HG02678 (cell line): ENCODE results near the gene ALDH3A2.
"Not testable (repeated sequence)": the region's sequence is repeated elsewhere in the genome, so short reads cannot be mapped to it uniquely, and the experiment has no call there.

ENCODE experiments used
- ATAC-seq: cut with Tn5 transposase; IDR thresholded peaks from one replicate; pipeline ENCODE4 v1.9.1; 2021; ENCODE audit warnings: mild to moderate bottlenecking, moderate library complexity; ENCODE audit not compliant: unreplicated experiment

The ALDH3A2 gene

DNA sequence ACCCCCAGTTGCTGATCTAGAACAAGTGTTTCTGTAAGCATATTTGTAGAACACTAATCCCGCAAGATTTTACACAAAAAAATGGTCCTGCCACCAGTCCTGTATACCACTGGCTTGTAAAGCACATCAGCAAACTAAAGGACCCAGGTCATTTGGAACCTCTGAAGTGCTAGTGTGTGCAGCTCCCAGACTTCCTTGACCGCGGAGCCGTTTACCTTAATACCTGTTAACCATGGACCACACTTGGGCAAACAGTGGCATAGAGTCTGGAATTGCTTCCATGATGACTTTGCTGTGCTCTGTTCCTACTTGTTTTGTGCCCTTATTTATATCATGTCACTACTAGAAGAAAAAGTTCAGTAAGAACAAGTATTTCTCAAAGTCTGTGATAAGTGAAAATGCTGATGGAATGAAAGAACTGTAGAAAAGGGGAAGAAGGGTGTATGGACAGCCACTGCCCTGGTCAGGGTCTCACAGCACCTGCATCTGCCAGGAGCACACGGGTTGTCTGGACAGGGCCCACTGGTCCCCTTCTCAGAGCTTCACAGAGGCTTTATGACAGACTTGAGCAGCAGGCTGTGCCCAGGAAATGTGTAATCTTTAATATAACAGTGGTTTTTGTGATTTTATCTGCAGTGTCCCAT, 29.3 kb downstream of the ALDH3A2 start:
- no peak for ATAC-seq

DNA sequence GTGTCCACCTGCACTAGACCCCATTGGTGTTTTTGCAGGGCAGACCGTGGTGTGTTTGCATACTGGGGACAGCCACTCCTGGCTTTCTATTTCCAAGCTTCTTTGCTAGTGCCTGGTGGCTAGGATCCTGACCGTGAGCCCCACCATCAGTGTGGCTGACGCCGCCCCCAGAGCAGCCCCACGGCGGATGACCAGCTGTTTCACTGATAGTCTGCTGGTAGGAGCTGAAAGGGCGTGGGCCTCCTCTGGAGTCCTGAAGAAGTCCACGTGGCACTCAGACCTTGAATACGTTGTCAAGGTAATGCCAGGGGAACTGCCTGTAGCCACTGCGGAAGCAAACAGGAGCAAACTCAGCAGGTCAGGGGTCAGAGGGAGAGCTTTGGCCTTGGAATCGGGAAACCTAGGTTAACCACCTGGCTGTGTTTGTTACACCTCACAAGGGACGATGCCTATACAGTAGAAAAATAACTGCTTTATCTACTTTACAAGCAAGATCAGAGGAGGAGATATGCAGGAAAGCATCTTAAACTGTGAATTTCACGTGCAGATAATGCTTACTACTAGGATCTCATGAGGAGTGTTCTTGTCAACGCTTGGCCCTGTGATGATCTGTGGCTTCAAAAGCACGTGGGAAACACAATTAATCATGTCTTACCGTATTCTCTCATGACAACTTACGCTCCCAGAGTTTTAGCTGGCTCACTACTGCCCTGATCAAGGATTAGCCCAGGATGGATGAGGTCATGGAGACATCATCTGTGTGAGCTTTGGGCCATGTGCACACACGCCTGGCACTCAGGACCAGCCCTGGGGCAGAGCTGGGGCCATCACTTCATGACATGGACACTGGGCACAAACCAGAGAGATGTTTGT, 30.3 kb downstream of the ALDH3A2 start:
- no peak for ATAC-seq

DNA sequence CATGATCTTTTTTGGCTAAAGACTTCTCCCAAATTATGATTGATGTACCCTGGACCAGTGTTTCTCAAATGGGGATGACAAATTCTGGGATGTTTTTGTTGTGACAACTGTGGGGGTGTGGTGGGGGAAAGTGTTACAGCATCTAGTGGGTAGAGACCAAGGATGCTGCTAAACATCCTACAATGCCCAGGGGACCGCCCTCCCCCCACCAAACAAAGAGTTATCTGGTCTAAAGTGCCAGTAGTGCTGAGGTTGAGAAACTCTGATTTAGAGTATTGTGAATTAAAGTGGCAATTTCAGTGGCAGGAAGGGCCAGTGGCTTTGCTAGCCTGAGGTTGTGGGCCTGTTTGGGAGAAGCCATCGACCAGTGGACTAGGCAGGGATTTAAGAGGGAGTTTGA, 34.6 kb downstream of the ALDH3A2 start:
- no peak for ATAC-seq

DNA sequence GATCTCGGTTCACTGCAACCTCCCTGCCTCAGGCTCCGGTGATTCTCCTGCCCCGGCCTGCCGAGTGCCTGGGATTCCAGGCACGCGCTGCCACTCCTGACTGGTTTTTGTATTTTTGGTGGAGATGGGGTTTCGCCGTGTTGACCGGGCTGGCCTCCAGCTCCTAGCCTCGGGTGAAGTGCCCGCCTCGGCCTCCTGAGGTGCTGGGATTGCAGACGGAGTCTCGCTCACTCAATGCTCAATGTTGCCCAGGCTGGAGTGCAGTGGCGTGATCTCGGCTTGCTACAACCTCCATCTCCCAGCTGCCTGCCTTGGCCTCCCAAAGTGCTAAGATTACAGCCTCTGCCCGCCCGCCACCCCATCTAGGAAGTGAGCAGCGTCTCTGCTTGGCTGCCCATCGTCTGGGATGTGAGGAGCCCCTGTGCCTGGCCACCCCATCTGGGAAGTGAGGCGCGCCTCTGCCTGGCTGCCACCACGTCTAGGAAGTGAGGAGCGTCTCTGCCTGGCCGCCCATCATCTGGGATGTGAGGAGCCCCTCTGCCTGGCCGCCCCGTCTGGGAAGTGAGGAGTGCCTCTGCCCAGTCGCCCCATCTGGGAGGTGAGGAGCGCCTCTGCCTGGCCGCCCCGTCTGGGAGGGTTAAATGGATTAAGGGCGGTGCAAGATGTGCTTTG, 36.5 kb downstream of the ALDH3A2 start:
- not testable (repeated sequence) for ATAC-seq

DNA sequence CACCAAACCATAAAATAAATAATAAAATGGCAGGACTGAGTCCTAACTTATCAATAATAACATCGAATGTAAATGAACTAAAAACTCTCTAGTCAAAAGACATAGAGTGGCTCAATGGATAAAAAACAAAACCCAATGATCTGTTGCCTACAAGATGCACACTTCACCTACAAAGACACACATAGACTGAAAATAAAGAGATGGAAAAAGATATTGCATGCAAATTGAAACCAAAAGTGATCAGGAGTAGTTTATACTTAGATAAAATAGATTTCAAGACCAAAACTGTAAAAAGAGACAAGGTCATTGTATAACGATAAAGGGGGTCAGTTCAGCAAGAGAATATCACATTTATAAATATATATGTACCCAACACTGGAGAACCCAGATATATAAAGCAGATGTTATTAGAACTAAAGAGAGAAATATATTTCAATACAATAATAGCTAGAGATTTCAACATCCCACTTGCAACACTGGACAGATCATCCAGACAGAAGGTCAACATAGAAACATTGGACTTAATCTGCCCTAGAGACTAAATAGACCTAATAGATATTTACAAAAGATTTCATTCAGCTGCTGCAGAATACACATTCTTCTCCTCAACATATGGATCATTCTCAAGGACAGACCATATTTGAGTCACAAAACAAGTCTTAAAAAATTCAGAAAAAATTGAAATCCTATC, 38.0 kb downstream of the ALDH3A2 start:
- ATAC-seq = no peak

DNA sequence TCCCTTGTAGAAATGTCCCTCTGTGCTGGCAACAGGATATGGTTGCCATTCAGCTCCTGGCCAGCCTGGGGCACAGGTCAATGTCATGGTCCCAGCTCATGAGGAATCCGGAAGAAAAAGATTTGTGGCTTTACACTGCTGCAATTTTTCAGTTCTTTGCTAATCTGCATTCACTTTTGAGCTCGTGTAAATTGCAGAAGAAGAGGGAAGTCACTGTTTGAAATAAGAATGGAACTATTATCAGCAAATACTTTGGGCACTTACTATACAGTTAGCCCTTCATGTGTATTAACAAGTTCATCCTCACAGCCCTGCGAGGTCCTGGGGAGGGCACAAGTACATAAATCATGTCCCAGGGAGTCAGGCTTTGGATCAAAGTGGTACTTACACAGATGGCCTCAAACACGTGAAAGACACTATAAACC, 53.7 kb downstream of the ALDH3A2 start:
- ATAC-seq = no peak

DNA sequence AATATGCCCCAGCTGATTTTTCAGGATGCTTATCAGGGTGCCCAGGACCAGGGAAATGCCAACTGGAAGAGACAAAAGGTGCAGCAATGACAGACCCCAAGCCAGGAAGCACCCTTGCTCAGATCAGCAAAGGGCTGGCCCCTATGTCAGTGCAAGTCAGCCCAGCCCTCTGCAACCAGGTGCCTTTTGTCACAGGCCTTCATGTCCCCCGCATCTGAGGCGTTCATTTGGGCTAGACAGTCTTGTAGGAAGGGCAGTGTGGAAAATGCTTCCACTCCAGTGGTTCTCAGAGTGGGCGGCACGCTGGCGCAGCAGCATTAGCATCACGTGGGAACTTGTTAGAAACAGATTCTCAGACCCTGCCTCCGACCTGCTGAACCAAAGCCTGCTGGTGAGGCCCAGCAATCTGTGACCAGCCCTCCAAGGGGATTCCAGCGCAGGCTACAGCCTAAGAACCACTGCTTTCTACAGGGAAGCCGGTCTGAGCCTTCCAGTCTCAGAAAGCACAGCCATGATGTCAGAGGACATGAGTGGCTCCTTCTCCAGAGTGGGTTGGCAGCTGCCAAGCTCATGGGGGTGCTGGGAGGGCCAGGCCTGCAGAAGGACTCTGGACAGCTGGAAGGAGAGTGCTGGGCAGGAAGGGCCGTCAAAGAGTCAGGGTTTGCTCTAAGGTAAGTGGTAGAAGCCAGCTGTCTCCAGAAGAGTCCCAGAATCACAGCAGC, 54.7 kb downstream of the ALDH3A2 start:
- no peak for ATAC-seq

DNA sequence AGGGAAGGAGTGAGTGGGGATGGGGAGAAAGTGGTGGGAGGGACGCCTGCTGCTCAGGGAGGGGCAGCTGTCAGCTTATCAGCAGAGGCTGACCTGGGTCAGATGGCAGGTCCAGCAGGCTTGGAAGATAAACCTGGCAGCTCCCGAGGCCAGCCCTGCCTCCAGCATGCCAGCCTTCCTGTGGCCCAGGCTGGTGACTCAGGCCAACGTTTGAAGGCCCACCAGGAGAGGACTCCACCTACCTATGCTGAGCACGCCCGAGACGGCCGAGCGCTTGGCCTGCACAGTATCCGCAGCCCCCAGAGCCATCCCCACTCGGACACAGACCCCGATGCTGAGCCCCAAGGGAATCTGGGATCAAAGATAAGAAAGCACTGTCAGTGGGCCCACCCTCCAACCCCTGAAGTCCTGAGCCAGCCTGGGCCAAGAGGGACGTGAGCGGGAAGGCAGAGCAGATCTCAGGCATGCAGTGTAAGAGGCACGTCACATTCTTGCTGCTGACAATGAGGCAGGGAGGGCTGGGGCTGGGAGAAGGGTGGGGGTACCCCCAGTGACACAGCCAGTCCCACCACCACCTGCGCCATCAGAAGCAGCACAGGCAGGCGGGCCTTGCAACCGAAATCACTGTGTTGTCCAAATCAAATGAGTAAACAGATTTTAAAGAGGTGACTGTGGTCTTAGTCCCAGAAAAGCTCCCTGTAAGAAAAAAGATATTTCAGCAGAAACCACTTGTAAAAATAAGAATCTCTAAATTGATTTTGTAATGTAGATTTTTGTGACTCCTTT, 55.5 kb downstream of the ALDH3A2 start:
- no peak for ATAC-seq

DNA sequence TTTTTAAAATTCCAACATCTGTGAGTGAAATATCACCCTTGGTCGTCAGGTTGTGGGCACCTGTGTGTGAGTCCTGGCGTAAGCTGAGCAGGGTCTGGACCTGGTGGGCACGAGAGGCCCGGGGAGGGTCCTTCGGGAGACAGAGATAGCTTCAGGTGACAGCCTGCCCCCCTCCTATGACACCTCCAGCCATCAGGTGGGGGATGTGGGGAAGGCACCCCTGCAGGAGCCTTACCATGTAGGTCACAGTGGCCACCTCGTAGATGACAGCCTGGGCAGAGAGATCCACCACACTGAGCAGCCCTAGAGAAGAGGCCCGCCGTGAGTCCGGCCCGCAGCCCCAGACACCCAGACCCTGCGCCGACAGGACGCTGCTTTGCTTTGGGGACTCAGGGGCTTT, 56.6 kb downstream of the ALDH3A2 start:
- ATAC-seq = no peak

DNA sequence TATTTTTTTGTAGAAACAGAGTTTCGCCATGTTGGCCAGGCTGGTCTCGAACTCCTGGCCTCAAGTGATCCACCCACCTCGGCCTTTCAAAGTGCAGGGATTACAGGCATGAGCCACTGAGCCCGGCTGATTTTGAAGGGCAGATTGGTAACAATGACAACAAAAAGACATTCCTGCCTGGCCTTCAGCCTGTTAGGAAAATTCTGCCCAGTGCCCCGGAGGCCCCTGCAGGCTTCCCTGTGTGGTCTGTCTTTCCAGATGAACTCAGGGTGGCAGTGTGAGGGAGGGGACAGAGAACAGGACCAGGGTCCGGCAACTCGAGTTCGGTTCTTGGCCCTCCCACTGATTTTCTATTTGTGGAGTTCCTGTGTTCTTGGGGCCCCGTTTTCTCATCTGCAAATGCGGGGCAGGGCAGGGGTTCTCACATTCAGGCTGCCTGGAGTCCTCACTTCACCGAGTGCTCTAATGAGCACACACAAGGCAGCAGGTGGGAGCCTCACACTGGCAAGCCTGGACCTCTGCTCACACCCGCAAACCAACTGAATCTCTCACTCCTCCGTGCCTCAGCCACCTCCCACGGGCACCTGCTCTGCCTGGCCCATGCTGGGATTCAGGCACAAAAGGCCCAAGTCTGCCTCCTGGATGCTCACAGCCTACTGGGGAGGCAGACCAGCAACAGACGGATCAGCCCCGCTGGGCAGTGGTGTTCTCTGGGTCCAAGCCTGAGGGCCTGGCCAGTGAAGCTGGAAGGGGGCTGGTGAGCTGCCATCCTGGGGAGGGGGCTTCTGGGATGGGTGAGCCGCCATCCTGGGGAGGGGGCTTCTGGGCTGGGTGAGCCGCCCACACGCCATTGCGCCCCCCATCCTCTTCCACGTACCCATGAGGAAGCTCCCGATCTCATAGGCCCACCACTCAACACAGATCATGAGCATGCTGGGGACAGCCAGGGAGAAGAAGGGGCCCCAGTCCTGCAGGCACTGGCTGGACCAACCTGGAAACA, 57.5 kb downstream of the ALDH3A2 start:
- ATAC-seq = no peak

DNA sequence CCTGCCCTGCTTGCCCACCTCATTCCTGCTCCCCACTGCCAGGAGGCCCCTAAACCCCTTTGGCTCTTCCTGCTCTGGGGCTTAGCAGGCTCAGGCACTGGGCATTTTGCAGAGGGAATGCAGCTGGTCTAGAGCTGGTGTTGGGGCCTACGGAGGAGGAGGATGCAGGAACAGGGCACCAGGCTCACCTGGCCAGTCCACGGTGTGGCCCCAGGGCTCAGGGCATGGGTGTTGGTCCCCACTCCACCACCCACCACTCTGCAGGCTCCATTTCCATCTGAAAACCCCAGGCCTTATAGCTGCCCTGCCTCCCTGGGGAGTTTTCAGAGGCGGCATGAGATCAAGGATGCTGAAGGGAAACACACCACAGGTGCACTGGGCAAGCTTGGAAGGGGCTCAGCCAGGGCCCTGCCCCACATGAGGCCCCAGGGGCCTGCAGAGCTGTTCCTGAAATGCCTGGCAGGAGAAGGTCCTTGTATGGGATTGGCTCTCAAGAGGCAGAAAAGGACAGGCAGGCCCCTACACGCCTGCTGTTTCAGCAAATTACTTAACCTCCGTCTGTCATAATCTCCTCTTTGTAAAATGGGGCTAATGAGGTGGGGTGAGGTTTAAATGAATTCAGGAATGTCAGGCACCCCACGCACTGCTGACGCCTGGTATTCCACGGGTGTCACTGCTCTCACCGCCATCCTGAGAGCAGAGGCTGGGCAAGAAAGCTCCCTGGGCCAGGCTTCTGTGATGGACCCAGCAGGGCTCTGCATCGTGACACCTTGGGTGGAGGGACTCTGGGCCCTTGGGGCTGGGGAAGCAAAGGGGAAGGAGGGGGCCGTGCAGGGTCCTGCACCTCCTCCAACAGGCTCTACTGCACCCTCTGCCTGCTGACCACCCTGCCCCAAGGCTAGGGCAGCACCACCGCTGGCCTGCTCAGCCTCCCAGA, 58.5 kb downstream of the ALDH3A2 start:
- ATAC-seq = no peak

DNA sequence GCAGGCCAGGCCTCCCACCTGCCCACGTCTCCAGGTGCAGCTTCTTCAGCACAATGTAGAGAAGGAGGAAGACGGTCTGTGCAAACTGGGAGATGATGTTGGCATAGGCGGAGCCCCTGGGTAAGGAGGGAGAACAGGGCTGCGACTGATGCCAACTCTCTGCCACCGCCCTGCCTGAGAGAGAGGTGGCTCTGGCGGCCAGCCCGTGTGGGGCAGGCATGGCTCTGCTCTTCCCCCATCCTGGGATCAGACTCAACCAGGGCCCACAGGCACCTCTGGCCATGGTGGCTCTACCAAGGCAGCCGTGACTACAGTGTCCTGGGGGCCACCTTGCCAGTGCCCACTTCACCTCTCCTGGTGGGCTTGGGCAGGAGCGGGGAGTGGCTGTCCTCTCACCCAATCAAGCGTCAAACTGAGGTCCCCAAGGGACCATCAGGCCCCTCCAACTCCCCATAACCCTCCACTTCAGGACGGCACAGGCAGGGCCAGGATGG, 59.2 kb downstream of the ALDH3A2 start:
- no peak for ATAC-seq

DNA sequence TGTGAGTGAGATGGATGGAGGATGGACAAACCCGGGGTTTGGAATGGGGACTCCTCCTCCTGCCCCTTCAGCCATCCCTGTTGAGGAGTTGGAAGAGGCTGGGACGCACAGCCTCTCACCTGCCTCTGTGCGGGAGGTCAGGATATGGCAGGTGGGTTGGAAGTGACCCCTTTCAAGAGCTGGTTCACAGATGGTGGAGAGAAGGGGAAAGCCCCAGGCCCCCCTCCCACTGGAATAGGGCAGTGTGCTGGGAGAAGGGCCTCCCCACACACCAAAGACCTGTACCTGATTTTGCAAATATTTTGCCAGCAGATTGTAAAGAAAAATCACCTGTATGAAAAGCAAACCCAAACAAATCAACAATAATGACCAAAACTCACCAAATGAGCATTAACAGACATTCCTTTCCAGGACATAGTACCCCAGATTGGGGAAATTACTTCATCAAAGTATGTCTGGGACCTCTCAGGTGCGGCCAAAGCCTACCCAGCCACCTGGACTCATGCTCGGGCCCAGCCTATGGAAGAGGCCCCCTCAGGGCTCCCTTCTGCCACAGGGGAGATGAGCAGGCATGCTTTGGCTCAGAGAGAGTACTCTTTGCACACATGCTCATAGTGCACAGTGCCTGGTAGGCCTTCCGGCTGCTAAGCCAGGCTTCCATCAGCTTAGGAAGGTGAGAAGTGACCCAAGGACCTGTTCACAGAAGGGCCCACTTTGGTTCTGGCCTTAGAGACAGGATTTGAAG, 60.1 kb downstream of the ALDH3A2 start:
- ATAC-seq = no peak

DNA sequence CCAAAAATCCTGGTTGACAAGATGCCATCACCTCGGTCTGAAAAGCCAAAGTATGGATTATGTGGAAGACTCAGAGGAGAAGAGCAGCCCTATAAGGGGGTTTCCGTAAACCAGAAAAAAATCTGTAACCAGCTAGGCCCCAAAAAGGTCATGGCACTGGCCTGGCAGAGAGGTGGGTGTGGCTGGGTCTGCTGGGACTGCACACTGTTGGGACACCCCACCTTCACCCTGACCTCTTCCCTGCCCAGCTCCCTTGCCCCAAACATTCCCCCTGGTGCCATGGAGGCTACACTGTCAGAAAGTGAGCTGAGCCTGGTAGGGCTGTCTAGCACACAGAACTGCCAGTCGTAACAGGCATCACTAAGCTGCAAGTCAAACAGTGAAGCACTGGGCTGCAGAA, 61.3 kb downstream of the ALDH3A2 start:
- ATAC-seq = no peak

DNA sequence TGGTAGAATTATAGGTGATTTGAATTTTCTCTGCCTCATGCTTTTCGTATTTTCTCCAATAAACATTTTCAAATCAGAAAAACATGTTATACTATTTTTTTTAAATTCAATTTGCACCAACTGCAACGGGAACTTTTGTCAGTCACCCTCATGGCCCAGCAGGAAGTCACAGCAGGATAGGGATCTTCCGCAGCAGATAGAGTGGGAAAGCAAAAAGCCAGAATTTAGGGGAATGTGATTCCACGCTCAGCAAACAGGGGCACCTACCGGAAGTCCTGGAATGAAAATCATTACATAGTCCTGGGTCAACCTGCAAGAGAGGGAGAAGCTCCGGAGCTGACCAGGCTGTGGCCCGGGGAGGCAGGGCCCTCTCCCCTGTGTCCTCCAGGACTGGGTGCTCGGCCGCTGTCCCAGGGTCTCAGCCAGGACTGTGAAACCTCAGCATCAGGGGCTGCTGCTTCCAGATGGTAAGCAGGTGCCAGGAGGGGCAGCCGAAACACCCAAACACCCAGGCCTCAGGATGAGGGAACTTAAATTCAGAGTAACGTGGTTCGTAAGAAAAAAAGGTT, 64.0 kb downstream of the ALDH3A2 start:
- no peak for ATAC-seq

DNA sequence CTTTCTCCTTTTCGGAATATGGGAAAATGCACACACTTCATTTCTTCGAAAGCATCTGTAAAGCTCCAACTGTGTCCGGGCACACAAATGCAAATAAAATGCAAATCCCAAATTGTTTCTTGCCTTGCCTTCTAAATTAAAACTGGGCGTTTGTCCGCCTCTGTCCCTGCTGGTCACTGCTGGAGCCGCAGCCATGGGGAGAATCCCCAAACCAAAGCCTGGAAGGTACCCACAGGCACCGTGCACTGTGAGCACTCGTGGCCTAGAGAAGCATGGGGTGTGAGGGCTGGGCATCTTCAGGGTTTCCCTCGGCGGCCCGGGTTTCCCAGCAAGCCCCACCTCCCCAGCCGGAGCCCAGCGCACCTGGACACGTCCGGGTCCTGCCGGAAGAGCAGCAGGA, 64.9 kb downstream of the ALDH3A2 start:
- no peak for ATAC-seq
